Psoas muscle (tissue), 8 donors: ENCODE data around the gene AP4B1. TPM values are rescaled to one million over a fixed set of nuclear protein-coding genes. Genes with fewer than 3 reads are reported as not detected.

ENCODE experiments used
- ATAC-seq, 4 donors: fragments of 200-7000 bp; cut with Tn5 transposase; one replicate each; pipeline ENCODE4 v1.9.1; 2020; ENCODE audit warnings: moderate library complexity in 3 of 4, mild to moderate bottlenecking in 2 of 4
- DNase-seq, 2 donors: peaks; one replicate each; pipeline ENCODE4 v3.0.0-alpha.2; 2020
- H3K27ac ChIP-seq: fragments of 200-600 bp; one replicate; pipeline ENCODE4 v1.8.0; 2022
- H3K27me3 ChIP-seq, 3 donors: fragments of 200-600 bp in 1 of 3; one replicate each; pipeline versions ENCODE4 v1.6.1 to v1.8.0; 2013 to 2022; ENCODE audit warnings: low read length in 2 of 3, mild to moderate bottlenecking in 2 of 3, moderate library complexity in 1 of 3; ENCODE audit not compliant: insufficient read depth in 3 of 3
- H3K36me3 ChIP-seq, 2 donors: fragments of 200-600 bp in 1 of 2; one replicate each; pipeline versions ENCODE4 v1.6.1 to v1.8.0; 2013 to 2022; ENCODE audit warnings: low read depth in 1 of 2, mild to moderate bottlenecking in 1 of 2, moderate library complexity in 1 of 2; ENCODE audit not compliant: insufficient read depth in 1 of 2
- H3K4me1 ChIP-seq: fragments of 200-600 bp; one replicate; pipeline ENCODE4 v1.8.0; 2022
- H3K4me3 ChIP-seq: fragments of 200-600 bp; one replicate; pipeline ENCODE4 v1.8.0; 2022; ENCODE audit warnings: mild to moderate bottlenecking
- H3K9me3 ChIP-seq: fragments of 200-600 bp; one replicate; pipeline ENCODE4 v1.8.0; 2022
- CTCF ChIP-seq: fragments of 200-600 bp; IDR thresholded peaks from one replicate; pipeline ENCODE4 v1.8.0; 2022; ENCODE audit warnings: antibody characterized with exemption
- WGBS, 3 donors: extraction: QIAGEN DNeasy Blood & Tissue Kit; methylation state at CpG; one replicate each; pipeline versions ENCODE4 v1.1.6 to v1.1.7; 2013; 5-methylcytosine and 5-hydroxymethylcytosine counted together
- intact Hi-C, 2 donors: fragments of 100-400 bp; cut with DNase I; formaldehyde crosslinking; loops; one replicate each; pipeline versions ENCODE4 v1.11.0 to v1.14.2; 2022
- polyA plus RNA-seq, 3 donors: library from polyadenylated mRNA; stranded (reverse); fragments of 200-250 nt; gene quantifications; one replicate each; pipeline ENCODE4 v1.2.3, GENCODE V29; 2013
- total RNA-seq, 4 donors: library from RNA; stranded (reverse); fragmentation: NEBNext Ultra II Directional in 2 of 4; extraction: Animal tissue kit (Norgen Biotek cat#: 25700) in 2 of 4; gene quantifications; one replicate each; pipeline versions ENCODE4 v1.2.1 to v1.2.4, GENCODE V29; 2021 to 2023
- donor health status: healthy with polysubstance abuse.
- donor health status: DM: no; HTN: no; CAD: no; lungs with moderate emphysema.
- donor health status: Bipolar disorder and iron deficiency.
- donor health status: healthy.
- donor health status: DM: yes; HTN: yes; CAD: no.
- donor health status: DM: no; HTN: no; CAD: no.
- donor health status: DM: no; HTN: no; CAD: no.
- donor health status: DM: yes; HTN: yes; CAD: no.

AP4B1 gene
- total and polyA plus RNA-seq, 7 donors = 6.8 to 16.1 (median 9.9) TPM

- 91 to 93% (median 93%) methylated on average over 8 of the region's 8 CpGs for WGBS, 3 donors
- TF ChIP-seq CTCF = no peak
- intact Hi-C loops = loop anchor here in 1 of 2 donors (10.0 kb wide), 1 partner anchor 61 kb away; no protein-coding TSS in a partner anchor
- no peak overlapping the region for H3K27ac ChIP-seq
- H3K27me3 ChIP-seq = no peaks in the 10 kb centered on the region
- no peak for DNase-seq
- no peak for ATAC-seq
- no peaks in the 10 kb centered on the region for H3K9me3 ChIP-seq
- peaks cover 4 to 72% of the 10 kb centered on the region in 2 donors for H3K36me3 ChIP-seq
- no peak overlapping the region for H3K4me3 ChIP-seq
- H3K4me1 ChIP-seq = no peaks in the 10 kb centered on the region
These were observed 8.6 kb downstream of the AP4B1 start for GRCh38 chr1:113895961-113896360.

DNA sequence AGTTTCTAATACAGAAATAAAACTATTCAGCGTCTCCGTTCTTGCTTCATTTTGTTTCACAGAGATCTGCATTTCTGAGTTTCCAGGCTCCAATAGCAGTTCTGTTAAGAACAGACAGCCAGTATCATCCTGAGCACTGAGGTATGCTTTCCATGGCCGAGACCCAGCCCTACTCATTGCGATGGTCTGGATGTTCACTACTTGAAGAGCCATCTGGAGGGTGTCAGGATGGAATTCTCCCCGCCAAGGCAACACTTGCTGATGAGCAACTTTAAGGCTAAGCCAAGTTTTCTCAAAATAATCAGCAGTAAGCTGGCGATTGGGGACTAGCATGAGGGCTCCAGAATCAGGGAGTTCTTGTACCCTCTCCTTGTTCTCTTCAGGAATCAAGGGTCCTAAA lies 9.5 kb downstream of the AP4B1 start:
- ATAC-seq = no peak
- no peak for TF ChIP-seq CTCF
- H3K36me3 ChIP-seq = peaks cover 3 to 64% of the 10 kb centered on the region in 2 donors

DNA sequence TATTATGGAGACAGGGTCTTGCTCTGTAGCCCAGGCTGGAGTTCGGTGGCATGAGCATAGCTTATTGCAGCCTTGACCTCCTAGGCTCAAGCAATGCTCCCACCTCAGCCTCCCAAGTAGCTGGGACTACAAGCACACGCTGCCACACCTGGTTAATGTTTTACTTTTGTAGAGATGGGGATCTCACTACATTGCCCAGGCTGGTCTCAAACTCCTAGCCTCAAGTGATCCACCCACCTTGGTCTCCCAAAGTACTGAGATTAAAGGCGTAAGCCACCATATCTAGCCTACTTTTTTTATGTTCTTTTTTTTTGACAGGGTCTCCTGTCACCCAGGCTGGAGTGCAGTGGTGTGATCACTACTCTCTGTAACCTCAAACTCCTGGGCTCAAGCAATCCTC lies 11.3 kb downstream of the AP4B1 start:
- ATAC-seq = no peak
- no peak for DNase-seq
- intact Hi-C loops = loop anchor here in 1 of 2 donors (10.0 kb wide), 1 partner anchor 58 kb away; no protein-coding TSS in a partner anchor
- Histone ChIP-seq H3K27me3 (no peaks in the 10 kb centered on the region), H3K36me3 (peaks cover 0 to 45% of the 10 kb centered on the region in 2 donors), H3K4me3 (no peak overlapping the region), H3K9me3 (no peaks in the 10 kb centered on the region), H3K27ac (no peak overlapping the region), H3K4me1 (no peaks in the 10 kb centered on the region)
- WGBS, 3 donors = 97 to 98% (median 98%) methylated on average over 3 of the region's 3 CpGs
- no peak for TF ChIP-seq CTCF

More for the DNA sequence above, 9.5 kb downstream of the AP4B1 start:
- H3K27me3 ChIP-seq = no peaks in the 10 kb centered on the region
- intact Hi-C loops = loop anchor here in 1 of 2 donors (10.0 kb wide), 1 partner anchor 60 kb away; no protein-coding TSS in a partner anchor
- no peaks in the 10 kb centered on the region for H3K9me3 ChIP-seq
- no peak overlapping the region for H3K4me3 ChIP-seq
- no peaks in the 10 kb centered on the region for H3K4me1 ChIP-seq
- no peak for DNase-seq
- no peak overlapping the region for H3K27ac ChIP-seq
- 88 to 92% (median 89%) methylated on average over 6 of the region's 6 CpGs for WGBS, 3 donors

- peaks cover 0 to 30% of the 10 kb centered on the region in 2 donors for H3K36me3 ChIP-seq
- 86 to 89% (median 86%) methylated on average over 11 of the region's 11 CpGs for WGBS, 3 donors
- no peaks in the 10 kb centered on the region for H3K4me1 ChIP-seq
- H3K4me3 ChIP-seq = no peak overlapping the region
- DNase-seq (no peak), ATAC-seq (no peak)
- no peaks in the 10 kb centered on the region for H3K27me3 ChIP-seq
- H3K9me3 ChIP-seq = no peaks in the 10 kb centered on the region
- TF ChIP-seq CTCF = no peak
- intact Hi-C loops = loop anchor here in 1 of 2 donors (10.0 kb wide), 1 partner anchor 57 kb away; no protein-coding TSS in a partner anchor
- H3K27ac ChIP-seq = no peak overlapping the region
These were observed 12.9 kb downstream of the AP4B1 start for GRCh38 chr1:113891631-113892220.
